NCI-H526 treated with DMSO at 0.1 percent for 48 hours (cell line): ENCODE data around the gene ARMC10.
"Not testable (repeated sequence)": the region's sequence is repeated elsewhere in the genome, so short reads cannot be mapped to it uniquely, and the experiment has no call there.

ENCODE experiments used
- DNase-seq: peaks from one replicate; lab custom pipeline; 2025; lab: John Stamatoyannopoulos, UW

ARMC10 gene

DNA sequence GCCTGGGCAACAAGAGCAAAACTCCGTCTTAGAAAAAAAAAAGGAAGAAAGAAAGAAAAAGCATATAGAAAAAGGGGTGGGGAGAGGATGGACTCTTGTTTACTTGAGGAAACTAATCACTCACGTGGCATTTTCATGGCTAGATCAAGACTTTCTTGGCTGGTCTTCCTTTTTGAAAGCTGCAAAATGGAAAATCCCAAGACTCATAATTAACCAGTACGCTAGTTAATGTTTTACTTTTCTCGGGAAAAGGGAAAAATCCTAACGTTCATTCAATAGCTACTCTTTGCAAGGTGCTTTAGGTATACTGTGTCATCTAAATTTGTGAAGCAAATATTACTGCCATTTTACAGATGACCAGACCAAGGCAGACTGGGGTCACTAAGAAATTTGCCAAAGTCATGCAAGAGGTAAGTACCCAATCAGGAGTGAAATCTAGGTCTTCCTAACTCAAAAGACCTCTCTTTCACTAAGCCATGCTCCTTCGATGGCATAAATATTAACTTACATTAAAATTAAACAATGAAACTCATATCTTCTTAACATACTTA, 49.6 kb downstream of the ARMC10 start:
- no peak for DNase-seq

DNA sequence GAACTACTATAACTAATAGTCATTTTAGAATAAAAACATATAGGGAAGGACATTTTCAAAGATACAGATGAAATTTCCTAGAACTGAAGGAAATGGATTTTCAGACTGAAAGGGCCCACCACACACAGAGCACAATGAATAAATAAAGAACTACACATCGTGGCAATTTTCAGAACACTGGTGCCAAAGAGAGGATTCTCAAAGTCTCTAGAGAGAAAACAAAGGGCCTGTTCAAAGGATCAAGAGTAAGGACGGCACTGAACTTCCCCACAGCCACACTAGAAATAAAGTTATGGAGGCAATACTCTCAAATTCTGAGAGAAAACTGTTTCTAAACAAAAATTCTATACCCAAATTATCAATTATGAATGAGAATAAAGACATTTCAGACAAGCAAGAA, 52.1 kb downstream of the ARMC10 start:
- DNase-seq = no peak

DNA sequence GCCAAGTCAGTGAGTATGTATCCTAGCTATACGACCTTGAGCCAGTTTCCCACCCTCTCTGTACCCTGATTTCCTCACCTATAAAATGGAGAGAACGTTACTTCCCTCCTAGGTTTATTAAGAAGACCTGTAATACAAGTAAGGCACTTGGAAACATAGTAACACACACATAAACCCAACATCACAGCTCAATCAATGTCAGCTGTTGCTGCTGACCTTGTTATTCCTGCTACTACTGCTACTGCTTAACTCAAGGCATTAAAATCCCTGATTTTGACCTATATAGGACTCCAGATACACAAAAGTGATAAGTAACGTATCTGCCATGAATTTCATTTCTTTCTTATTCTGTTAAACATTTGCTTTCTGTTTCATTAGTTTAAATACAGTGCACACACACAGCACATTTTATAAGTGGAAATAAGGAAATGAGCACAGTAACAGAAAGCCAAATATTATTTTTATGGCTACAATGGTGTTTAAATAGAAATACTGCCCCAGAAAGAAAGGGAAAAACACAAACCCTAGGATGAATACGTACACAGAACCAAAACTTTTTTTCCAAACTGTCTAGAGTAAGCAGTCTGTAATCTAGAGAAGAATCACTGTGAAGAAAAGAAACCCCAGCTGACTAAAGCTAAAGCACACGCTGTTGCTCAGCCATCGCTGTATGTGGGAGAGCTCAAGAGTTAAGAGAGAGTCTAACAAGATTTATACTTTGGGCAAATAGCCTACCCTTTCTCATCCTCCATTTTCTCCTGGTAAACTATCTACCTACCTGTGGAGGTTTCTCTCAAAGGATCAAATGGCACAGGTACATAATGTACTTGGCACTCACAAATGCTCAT, 55.0 kb downstream of the ARMC10 start:
- no peak for DNase-seq

DNA sequence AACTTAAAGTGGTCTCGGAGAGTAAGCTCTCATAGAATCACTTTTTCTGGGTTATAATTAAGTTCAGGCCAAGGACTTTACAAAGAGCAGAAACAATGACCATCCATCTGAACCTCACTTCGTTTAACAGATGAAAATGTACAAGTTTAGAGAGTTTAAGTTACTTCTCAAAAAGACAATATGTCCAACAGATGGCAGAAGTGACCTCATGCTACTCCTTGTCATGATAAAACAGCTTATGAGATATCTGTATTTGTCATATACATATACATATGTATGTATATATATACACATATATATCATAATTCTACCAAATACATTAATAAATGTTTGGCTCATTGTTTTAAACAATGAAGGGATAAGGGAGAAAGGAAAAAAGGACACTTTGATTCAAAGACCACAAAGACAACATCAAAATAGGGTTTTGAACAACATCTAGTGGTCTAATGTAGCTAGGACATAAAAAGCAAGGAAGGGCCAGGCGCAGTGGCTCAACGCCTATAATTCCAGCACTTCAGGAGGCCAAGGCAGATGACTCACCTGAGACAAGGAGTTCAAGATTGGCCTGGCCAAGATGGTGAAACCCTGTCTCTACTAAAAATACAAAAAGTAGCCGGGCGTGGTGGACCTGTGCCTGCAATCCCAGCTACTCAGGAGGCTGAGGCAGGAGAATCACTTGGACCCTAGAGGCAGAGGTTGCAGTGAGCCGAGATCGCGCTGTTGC, 56.1 kb downstream of the ARMC10 start:
- DNase-seq = no peak

DNA sequence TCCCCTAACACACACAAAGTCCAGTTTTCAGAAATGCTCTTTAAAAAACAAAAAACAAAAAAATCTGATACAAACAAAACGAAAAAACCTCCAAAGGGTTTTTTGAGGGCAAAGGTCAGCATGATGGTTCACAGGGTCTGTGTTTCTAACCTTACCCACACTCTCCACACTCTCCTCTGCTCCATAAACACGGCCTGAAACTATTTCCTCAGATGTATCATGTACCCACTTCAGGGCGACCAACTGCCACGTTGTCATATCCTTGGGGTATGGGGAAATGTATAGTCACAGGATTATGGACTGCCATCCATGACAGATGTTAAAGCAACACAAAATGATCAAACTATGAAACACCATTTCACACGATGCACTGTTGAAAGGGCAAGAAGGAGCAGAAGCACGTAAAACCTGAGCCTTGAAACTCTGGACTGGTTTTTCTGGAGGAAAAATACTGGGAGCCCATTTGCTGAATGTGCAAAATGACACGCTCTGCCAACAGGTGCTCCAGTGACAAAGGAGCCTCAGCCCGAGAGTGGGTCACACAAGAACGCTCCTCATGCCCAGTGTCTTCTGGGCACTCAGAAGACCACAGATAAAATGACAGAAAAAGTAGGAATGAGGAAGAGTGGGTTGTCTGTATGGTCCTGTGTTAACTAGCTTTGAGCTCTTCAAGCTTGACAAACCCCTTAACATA, 58.2 kb downstream of the ARMC10 start:
- no peak for DNase-seq

DNA sequence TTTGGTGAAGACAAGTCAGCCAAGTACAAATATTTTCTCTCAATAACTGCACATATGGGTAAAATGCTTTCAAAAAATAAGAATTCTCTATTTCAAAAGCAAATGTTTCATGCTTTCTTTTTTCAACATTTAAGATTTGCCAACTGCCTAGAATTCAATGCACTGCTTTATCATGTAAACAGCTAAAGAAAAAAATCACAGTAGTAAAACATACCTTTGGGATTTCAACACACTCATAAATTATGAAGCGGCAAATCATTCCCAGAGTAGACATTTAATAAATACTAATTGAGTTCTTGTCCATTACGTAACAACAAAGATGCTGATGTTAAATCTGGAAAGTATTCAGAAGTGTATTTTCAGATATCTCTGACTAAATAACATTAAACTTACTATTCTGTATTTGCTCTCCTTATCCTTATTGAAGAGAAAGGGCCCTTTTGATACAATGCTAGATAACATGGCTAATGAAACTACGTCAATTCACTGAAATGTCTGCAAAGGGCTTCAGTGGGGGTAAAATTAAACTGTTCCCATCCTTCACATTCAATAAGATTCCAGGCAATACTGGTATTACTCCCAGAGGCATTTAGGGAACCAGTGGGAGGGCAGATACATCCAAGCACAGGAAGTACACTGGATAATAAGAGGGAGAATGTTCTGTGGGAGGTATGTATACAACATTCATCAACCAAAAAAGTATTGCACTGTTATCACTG, 60.1 kb downstream of the ARMC10 start:
- DNase-seq = no peak

DNA sequence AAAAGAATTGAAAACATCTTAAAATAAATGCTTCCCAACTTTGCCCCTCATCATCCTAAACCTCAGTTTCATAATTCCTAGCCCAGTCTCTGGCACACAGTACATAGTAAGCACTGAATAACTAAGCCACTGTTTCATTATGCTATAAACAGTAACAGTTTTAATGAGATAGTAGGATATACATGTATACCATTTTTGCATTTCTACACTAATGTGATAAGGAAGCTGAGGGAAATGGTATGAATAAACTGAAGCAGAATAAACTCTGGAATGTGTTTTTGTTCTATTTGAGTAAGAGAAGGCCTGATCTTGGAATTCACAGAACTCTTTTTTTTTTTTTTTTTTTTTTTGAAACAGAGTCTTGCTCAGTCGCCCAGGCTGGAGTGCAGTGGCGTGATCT, 65.1 kb downstream of the ARMC10 start:
- DNase-seq = no peak

DNA sequence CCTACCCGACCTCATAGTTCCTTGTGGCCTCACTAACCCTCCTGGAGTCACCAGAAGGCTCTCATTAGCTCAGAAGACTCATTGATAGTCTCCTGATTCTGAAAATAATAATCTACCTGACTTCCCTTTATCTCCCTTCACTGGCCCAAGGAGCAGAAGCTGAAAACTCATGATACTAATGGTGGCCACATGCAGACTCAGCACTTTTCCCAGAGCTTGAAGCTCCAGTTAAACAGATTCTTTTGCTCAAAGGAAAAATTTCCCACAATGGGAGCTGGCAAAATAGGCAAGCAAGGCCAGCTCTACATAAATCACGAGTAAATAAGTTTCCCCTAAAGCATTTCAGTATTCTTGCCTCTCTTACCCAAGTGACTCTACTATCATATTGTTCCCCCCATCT, 65.7 kb downstream of the ARMC10 start:
- DNase-seq = no peak

DNA sequence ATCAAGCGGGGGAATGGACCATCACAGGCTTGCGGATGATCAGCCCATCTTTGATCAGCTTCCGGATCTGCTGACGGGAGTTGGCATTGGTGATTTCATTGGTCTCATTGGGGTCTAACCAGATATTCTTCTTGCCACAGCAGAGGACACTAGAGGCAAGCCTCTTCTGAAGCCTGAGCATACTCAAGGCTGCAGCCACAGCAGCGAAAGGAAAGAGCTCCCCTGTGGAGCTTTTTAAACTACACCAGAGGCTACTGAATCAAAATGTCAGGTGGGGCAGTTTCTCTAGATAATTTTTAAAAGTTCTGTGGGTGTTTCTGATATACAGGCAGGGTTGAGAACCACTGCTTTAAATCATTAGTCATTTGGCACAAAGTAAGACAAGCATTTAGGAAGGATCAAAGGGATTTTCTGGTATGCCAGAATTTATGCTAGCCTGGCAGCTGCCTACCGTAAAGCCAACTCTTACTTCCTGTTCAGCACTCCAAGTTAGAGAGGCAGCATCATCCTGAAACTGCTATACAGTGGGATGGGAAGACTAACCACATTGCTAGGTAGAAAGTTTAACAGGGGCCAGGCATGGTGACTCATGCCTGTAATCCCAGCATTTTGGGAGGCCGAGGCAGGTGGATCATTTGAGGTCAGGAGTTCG, 66.9 kb downstream of the ARMC10 start:
- DNase-seq = no peak

DNA sequence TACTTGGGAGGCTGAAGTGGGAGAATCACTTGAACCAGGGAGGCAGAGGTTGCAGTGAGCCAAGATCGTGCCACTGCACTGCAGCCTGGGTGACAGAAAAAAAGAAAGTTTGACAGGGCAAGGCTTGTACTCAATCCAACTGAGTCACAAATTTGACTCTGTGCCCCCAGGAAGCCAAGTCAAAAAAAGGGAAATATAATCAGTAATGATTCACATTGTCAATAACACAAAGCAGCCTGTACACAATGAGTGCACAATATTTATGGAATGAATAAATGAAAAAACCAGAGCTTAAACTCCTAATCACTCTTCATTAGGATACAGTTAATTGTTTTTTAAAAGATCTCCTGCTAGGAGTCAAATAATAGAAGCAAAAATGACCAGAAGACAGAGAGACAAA, 67.6 kb downstream of the ARMC10 start:
- no peak for DNase-seq

DNA sequence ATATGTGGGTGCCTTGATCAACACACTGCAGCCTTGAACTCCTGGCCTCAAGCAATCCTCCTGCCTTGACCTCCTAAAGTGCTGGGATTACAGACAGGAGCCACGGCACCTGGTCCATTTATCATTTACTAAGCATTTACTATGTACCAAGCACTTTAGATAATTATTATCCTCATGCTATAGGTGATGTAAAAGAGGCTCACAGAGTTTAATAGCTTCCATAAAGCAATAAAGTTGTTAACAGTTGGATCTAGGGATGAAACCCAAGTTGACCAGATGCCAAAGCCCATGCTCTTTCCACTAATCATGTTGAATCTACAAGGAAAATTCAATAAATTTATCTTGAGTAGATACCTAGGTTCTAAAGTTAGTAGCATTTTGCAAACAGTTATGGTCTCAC, 68.9 kb downstream of the ARMC10 start:
- DNase-seq = no peak

DNA sequence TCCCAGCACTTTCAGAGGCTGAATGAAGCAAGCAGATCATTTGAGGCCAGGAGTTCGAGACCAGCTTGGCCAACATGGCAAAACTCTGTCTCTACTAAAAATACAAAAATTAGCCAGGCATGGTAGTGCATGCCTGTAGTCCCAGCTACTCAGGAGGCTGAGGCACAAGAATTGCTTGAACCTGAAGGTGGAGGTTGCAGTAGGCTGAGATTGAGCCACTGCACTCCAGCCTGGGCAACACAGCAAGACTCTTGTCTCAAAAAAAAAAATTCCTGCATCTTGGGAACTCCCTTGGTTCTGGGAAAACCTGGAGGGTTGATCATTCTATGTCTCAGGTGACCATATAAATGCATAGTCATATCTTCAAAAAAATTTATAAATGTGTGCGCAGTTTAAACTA, 69.8 kb downstream of the ARMC10 start:
- not testable (repeated sequence) for DNase-seq

DNA sequence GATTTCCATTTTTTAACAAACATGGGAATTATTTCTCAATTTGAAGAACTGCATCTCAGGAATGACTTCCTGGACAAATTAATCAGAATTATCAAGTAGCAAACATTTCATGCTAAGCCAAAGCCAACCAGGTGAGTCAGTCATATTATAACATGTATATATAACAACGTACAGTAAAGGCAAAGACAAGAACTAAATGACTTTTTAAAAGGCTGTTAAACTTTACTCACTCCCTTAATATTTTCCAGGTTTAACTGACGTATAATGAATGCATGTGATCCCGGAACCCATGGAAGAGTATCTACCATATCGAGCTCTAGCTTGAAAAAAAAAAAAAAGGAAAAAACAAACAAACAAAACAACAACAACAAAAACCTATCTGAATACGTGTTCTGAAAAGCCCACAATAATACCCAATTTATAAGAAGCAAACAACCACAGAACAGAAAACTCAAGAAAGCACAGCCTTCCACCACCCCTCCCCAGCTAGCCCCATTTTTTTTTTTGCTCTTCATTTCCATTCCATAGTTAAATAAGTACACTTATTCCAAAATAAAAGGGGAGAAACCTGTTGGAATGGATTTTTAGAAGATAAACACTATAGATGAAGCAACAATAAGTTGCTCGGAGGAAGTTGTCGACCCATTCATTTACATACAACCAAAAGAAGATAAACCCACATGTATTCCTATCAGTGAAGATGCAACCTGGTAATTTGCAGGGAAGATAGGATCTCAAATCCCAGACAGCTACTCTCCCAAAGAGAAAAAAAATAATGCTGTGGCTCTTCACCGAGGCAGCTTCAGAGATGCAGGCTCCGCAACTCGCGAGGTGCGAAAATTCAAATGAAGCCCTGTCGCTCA, 73.4 kb downstream of the ARMC10 start:
- DNase-seq = peak; percentile 17
